ENCODE results near the gene ARL5B. TPM values are rescaled to one million over a fixed set of nuclear protein-coding genes. Genes with fewer than 3 reads are reported as not detected.

Gene ARL5B
- total and polyA plus RNA-seq, 2 of the 8 experiments (the other 6 are each of a cell fraction or from before 2014, with no cell fraction given) = 8.4 to 52.1 TPM

- TF ChIP-seq CHD7 (IDR thresholded peaks at IDR 0.05; ENCODE audit: insufficient replicate concordance, low read length) (no peak), RNF2 (IDR thresholded peaks at IDR 0.05; ENCODE audit: borderline replicate concordance, low read depth, low read length, missing control alignments, poor library complexity, severe bottlenecking) (no peak), CBX8 (IDR thresholded peaks at IDR 0.05; ENCODE audit: borderline replicate concordance, low read depth, low read length) (no peak), CEBPB (IDR thresholded peaks at IDR 0.05; ENCODE audit: low read depth, low read length) (no peak), CHD1 (IDR thresholded peaks at IDR 0.05; ENCODE audit: low read depth, low read length) (no peak), JUND (IDR thresholded peaks at IDR 0.05; ENCODE audit: low read length) (no peak), SRF (IDR thresholded peaks at IDR 0.05; ENCODE audit: low read depth, low read length) (no peak), SIN3A (conservative IDR thresholded peaks at IDR 0.05 in 1 of 2, IDR thresholded peaks at IDR 0.05 in 1 of 2; ENCODE audit: low read depth in 1 of 2, low read length in 2 of 2) (no peak), ATF2 (IDR thresholded peaks at IDR 0.05; ENCODE audit: low read length) (no peak)
Measured at GRCh38 chr10:18616337-18616736, 42.9 kb upstream of the ARL5B start (continued).

Measured in H1 (cell line).